Smooth muscle cell (in vitro differentiated cells): Measurements from ENCODE around the gene HOXD12. TPM values are rescaled to one million over a fixed set of nuclear protein-coding genes. Genes with fewer than 3 reads are reported as not detected.

ENCODE experiments used
- DNase-seq: peaks from one replicate; lab custom pipeline; 2025; ENCODE audit not compliant: unreplicated experiment; lab: John Stamatoyannopoulos, UW
- H2AFZ ChIP-seq: fragments of 200-600 bp; sonication (generic); 2 replicates; pipeline ENCODE4 v1.6.0; 2016; ENCODE audit warnings: antibody characterized with exemption, low read depth, mild to moderate bottlenecking
- H3F3A ChIP-seq: fragments of 200-600 bp; sonication (generic); 2 replicates; pipeline ENCODE4 v1.6.0; 2017; ENCODE audit warnings: antibody characterized with exemption, low read depth
- H3K27ac ChIP-seq: fragments of 200-600 bp; sonication (generic); 2 replicates; pipeline ENCODE4 v1.5.1; 2016; ENCODE audit warnings: low read depth, mild to moderate bottlenecking
- H3K27me3 ChIP-seq: fragments of 200-600 bp; sonication (generic); 2 replicates; pipeline ENCODE4 v1.6.1; 2016; ENCODE audit warnings: low read depth, mild to moderate bottlenecking
- H3K36me3 ChIP-seq: fragments of 200-600 bp; sonication (generic); 2 replicates; pipeline ENCODE4 v1.5.1; 2016; ENCODE audit warnings: low read depth
- H3K4me1 ChIP-seq: fragments of 200-600 bp; sonication (generic); 2 replicates; pipeline ENCODE4 v1.5.1; 2016; ENCODE audit warnings: low read depth
- H3K4me2 ChIP-seq: fragments of 200-600 bp; sonication (generic); 2 replicates; pipeline ENCODE4 v1.6.0; 2016; ENCODE audit warnings: mild to moderate bottlenecking
- H3K4me3 ChIP-seq: fragments of 200-600 bp; sonication (generic); 2 replicates; pipeline ENCODE4 v1.5.1; 2016; ENCODE audit warnings: mild to moderate bottlenecking
- H3K79me2 ChIP-seq: fragments of 200-600 bp; sonication (generic); 2 replicates; pipeline ENCODE4 v1.6.0; 2016; ENCODE audit warnings: low read depth, mild to moderate bottlenecking
- H3K9ac ChIP-seq: fragments of 200-600 bp; sonication (generic); 2 replicates; pipeline ENCODE4 v1.6.0; 2016; ENCODE audit warnings: low read depth
- H3K9me3 ChIP-seq: fragments of 200-600 bp; sonication (generic); replicated peaks from 2 replicates; pipeline ENCODE4 v1.5.1; 2016; ENCODE audit warnings: low read depth
- H4K20me1 ChIP-seq: fragments of 200-600 bp; sonication (generic); 2 replicates; pipeline ENCODE4 v1.6.0; 2016; ENCODE audit warnings: low read depth
- WGBS: methylation state at CpG from one replicate; pipeline ENCODE4 v1.1.7; 2016; ENCODE audit warnings: low lambda C conversion rate; 5-methylcytosine and 5-hydroxymethylcytosine counted together
- polyA plus RNA-seq: library from polyadenylated mRNA; unstranded; fragments of >200 nt; fragmentation: Nextera tagmentation; extraction: Ambion mirVana; gene quantifications from 2 replicates; pipeline ENCODE4 v1.2.1, GENCODE V29; 2016
- total RNA-seq: library from RNA; depleted of rRNA; stranded (reverse); fragments of >200 nt; gene quantifications from 2 replicates; pipeline ENCODE4 v1.2.3, GENCODE V29; 2014
- TF ChIP-seq, protein P1 (sequence below): fragments of 200-600 bp; sonication (generic); IDR thresholded peaks from 2 replicates; pipeline ENCODE4 v1.5.1; 2017; ENCODE audit warnings: borderline replicate concordance, mild to moderate bottlenecking, antibody characterized with exemption; ENCODE audit not compliant: insufficient read depth, poor library complexity, severe bottlenecking

Gene HOXD12
- total and polyA plus RNA-seq, 2 experiments from 2014 or later = not detected

DNA sequence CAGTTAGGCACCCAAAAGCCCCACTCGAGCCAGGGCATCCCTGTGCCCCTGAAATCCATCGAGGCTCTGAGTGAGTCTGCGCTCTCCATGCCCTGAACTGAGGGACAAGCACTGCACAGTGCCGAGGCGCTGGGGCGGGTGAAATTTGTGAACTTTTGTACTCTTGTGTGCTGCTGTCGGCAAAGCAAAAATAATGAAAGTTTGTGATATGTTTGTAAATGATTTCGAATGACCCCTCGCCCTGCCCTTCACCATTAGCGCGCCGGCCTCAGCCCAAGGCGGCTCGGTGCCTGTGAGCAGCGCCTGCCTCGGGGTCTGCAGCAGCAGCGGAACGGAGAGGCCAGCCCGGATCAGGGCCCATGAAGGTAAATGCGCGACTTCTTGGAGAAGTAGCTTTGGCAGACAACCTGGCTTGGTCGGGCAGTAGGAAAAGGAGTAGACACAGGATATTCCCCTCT lies 49.9 kb downstream of the HOXD12 start:
- H3K9ac ChIP-seq = no peak overlapping the region
- TF ChIP-seq, protein P1, sequence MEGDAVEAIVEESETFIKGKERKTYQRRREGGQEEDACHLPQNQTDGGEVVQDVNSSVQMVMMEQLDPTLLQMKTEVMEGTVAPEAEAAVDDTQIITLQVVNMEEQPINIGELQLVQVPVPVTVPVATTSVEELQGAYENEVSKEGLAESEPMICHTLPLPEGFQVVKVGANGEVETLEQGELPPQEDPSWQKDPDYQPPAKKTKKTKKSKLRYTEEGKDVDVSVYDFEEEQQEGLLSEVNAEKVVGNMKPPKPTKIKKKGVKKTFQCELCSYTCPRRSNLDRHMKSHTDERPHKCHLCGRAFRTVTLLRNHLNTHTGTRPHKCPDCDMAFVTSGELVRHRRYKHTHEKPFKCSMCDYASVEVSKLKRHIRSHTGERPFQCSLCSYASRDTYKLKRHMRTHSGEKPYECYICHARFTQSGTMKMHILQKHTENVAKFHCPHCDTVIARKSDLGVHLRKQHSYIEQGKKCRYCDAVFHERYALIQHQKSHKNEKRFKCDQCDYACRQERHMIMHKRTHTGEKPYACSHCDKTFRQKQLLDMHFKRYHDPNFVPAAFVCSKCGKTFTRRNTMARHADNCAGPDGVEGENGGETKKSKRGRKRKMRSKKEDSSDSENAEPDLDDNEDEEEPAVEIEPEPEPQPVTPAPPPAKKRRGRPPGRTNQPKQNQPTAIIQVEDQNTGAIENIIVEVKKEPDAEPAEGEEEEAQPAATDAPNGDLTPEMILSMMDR = no peak
- H3K27me3 ChIP-seq = peaks cover 100% of the 10 kb centered on the region
- H2AFZ ChIP-seq = no peak overlapping the region
- H3K9me3 ChIP-seq = no peaks in the 10 kb centered on the region
- H3K4me1 ChIP-seq = no peaks in the 10 kb centered on the region
- H3K4me3 ChIP-seq = no peak overlapping the region
- no peak overlapping the region for H3K27ac ChIP-seq
- H3K79me2 ChIP-seq = no peaks in the 10 kb centered on the region
- DNase-seq = no peak
- H3F3A ChIP-seq = no peaks in the 10 kb centered on the region
- H4K20me1 ChIP-seq = no peaks in the 10 kb centered on the region
- 17% methylated on average over 22 of the region's 22 CpGs for WGBS
- no peaks in the 10 kb centered on the region for H3K36me3 ChIP-seq
- no peak overlapping the region for H3K4me2 ChIP-seq

DNA sequence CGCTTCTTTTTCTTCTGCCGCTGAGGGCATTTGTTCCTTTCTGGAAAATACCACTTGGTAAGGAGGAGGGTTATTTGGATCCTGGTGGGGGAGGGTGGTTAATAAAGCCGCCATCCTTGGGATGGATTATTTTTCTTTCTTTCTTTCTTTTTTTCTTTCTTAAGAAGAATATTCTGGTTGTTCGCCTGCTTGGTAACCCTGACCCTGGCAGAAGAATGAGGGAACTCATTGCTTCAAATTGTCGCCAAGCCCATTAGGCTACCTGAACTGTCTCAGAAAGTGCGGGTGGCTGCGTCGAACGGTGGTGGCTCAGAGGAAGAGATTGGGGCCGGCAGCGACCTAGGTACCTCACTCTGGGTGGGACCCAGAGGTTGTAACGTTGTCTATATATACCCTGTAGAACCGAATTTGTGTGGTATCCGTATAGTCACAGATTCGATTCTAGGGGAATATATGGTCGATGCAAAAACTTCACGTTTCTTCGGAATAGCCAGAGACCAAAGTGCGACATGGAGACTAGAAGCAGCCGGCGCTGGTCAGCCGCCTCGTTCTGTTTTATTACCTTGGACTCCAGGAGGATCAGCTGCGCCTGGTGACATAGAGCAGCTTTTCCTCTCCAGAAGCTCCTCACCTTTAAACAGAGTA lies 50.5 kb downstream of the HOXD12 start:
- H3K4me2 ChIP-seq = no peak overlapping the region
- no peaks in the 10 kb centered on the region for H3K9me3 ChIP-seq
- no peak overlapping the region for H3K27ac ChIP-seq
- no peak overlapping the region for H2AFZ ChIP-seq
- no peaks in the 10 kb centered on the region for H3K79me2 ChIP-seq
- H4K20me1 ChIP-seq = no peaks in the 10 kb centered on the region
- WGBS = 20% methylated on average over 24 of the region's 24 CpGs
- TF ChIP-seq, protein P1 = no peak
- no peaks in the 10 kb centered on the region for H3F3A ChIP-seq
- no peak overlapping the region for H3K9ac ChIP-seq
- DNase-seq = no peak
- peaks cover 100% of the 10 kb centered on the region for H3K27me3 ChIP-seq
- H3K4me1 ChIP-seq = no peaks in the 10 kb centered on the region
- H3K4me3 ChIP-seq = no peak overlapping the region
- H3K36me3 ChIP-seq = no peaks in the 10 kb centered on the region

DNA sequence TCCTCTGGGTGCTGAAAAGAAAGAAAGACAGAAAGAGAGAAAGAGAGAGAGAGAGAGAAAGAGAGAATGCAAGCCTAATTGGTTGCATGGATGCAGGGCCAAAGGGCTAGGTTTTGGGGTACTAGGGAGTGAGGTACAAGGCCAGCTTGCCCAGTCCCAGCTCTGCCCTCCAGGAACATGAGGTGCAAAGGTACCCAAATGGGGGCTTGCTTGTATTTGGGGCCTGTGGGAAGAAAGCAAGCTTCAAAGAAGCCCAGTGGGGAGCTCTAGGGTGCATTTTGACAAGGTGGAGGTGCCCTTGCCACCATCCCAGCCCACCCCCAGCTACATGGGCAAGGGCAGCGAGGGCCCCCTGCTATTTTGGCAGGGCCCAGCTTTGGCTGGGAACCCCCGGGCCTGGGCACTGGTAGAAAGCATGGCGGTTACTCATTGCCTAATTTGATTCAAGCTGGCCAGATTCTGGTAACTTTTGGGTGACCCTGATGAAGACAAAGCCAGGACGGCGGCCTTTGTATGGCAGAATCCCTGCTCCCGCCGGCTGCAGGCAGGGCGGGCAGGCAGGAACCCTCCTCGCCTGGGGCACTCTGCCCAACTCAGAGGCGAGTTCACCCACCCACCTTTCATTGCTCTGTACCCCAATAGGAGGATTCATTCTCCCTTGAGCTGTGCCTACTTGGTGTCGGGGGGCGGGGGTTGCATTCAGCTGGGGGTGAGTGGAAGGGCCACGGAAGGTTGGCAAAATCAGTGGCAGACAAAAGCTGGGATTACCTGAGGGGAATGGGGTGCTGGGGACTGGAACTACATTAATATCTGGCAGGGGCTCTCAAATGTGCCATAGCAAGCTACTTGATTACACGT lies 51.2 kb downstream of the HOXD12 start:
- Histone ChIP-seq H3K9ac (no peak overlapping the region), H3K4me1 (no peaks in the 10 kb centered on the region), H3K27ac (no peak overlapping the region), H3K9me3 (no peaks in the 10 kb centered on the region), H3K4me3 (no peak overlapping the region), H4K20me1 (no peaks in the 10 kb centered on the region), H3K36me3 (no peaks in the 10 kb centered on the region), H3K79me2 (no peaks in the 10 kb centered on the region), H3K27me3 (peaks cover 100% of the 10 kb centered on the region), H3F3A (no peaks in the 10 kb centered on the region), H3K4me2 (no peak overlapping the region), H2AFZ (no peak overlapping the region)
- DNase-seq = no peak
- 31% methylated on average over 14 of the region's 14 CpGs for WGBS
- TF ChIP-seq, protein P1 = no peak
